NAMALWA (cell line): ENCODE measurements around the gene LSMEM2.
"Not testable (repeated sequence)": the region's sequence is repeated elsewhere in the genome, so short reads cannot be mapped to it uniquely, and the experiment has no call there.

ENCODE experiments used
- DNase-seq: peaks from one replicate; pipeline ENCODE4 v3.0.0-alpha.2; 2015; ENCODE audit warnings: low spot score

The LSMEM2 gene

GRCh38 chr3:50278123-50278879 lies 586 bp upstream of the LSMEM2 start:
- DNase-seq, result no peak

GRCh38 chr3:50279255-50280016 lies 549 bp downstream of the LSMEM2 start:
- no peak for DNase-seq

DNA sequence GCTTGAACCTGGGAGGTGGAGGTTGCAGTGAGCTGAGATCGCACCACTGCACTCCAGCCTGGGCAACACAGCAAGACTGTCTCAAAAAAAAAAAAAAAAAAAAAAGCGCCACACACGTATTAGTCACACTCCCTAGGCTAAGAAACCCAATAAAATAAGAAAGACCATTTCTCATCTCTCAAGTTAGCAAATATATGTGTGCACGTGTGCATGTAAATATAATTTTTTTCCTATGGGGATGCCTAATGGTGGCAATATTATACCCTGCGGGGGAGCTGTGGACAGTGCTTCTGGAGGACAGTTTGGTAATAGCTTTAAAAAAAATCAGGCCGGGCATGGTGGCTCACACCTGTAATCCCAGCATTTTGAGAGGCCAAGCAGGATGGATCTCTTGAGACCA lies 5.2 kb downstream of the LSMEM2 start:
- DNase-seq, result not testable (repeated sequence)

DNA sequence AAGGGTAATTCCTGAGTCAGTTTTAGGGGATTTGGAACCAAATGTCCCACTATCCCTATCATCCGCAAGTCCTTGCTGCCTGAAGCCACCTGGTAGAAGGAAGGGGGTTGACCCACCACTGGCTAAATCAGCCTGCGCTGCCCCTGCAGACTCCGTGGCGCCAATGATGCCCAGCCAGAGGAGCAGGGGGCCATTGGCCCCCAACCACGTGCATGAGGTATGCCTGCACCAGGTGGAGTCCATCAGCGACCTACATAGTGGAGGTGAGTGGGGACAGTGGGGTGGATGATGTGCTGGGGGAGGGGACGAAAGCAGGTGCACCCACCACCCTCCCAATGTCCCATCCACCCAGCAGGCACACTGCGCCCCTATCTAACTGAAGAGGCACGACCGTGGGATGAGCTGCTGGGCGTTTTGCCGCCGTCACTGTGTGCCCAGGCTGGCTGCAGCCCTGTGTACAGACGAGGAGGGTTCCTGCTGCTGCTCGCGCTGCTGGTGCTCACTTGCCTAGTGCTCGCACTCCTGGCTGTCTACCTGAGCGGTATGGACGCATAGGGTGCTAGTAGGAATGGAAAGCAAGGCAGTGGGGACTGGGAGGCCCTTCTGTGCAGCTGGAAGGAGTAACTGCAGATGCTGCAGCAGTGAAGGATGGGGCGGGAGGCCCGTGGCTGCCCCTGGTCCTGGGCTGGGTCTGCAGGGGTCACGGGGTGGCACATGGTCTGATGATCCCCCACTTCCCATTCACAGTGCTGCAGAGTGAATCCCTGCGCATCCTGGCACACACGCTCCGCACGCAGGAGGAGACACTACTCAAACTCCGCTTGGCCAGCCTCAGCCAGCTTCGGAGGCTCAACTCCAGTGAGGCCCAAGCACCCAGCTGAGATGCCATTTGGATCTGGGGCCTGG lies 7.7 kb downstream of the LSMEM2 start:
- DNase-seq, result no peak

- DNase-seq, result no peak
Measured at GRCh38 chr3:50287262-50287661, 8.4 kb downstream of the LSMEM2 start.

- no peak for DNase-seq
Measured at GRCh38 chr3:50288387-50289007, 9.6 kb downstream of the LSMEM2 start.

DNA sequence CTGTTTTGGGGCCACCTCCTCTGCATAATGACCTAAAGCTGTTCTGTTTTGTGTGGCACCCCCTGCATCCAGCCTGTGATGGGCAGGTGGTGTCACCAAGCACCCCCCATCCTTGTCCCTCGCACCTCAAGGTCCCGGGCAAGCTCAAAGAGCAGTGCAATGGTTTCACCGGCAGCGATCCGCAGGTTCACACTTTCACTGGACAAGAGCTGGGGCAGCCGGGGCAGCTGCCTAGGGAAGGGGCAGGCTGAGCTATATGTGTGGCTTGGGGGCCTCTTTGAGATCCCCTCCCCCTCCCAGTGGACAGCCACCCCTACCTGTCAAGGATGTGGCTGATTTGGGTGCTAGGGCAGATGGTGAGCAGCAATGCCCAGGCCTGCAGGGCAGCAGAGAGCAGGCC lies 10.2 kb downstream of the LSMEM2 start:
- DNase-seq, result no peak

GRCh38 chr3:50290161-50290641 lies 11.3 kb downstream of the LSMEM2 start:
- DNase-seq, result no peak

- DNase-seq, result peak; percentile 92
Measured at GRCh38 chr3:50292159-50293078, 13.5 kb downstream of the LSMEM2 start, which contains the start of gene IFRD2. Gene IFRD2, minus strand, starts transcription at chr3:50292429. Its CDS starts 155 bp downstream, at chr3:50292274.

GRCh38 chr3:50293079-50293801 lies 14.4 kb downstream of the LSMEM2 start:
- no peak for DNase-seq

DNA sequence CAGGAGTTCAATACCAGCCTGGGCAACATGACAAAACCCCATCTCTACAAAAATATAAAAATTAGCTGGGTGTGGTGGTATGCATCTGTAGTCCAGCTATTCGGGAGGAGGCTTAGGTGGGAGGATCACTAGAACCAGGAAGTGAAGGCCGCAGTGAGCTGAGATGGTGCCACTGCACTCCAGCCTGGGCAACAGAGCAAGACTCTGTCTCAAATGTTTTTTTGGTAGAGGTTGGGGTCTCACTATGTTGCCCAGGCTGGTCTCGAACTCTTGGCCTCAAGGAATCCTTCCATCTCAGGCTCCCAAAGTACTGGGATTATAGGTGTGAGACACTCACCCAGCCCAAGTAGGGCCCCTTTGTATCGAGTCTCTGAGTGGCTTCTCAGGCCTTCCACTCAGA lies 15.2 kb downstream of the LSMEM2 start:
- DNase-seq, result no peak

DNA sequence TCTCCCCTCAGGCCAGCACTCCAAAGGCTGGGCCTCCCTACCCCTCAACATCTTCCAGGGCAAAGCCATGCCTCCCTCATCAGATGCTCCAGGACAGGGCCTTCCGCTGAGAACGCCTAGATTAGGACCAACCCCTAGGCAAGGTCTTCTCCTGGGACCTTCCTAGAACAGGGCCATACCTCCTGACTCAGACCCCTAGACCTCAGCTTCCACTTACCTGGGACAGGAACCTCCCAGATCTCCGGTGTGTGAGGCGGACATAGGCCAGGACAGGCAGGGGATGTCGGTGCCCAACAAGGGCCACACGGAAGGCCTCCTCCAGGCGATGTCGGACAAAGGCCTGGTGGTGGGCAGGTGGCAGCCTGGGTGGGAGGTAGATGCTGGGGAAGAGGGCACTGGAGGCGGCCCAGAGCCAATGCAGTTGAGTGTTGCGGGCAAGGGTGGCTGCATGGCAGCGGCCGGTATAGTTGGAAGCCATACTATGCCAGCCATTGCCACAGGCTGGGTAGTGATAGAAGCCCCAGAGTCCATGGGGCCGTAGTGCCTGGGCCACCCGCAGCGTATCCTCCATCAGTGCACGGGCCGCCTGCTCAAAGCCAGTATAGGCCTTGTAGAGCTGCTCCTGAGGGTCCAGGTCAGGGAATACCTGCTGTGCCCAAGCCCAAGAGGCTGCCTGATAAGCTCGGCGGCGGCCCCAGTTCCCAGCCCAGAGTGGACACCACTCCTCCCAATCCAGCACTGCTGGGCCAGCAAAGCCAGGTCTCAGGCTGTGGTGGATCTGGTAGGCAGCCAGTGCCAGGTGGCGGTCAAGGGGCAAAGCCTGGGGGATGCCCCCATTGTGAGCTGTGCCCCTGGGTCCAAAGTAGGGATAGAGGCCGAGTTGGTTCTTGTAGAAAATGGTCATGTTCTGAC lies 15.9 kb downstream of the LSMEM2 start:
- DNase-seq, result no peak

DNA sequence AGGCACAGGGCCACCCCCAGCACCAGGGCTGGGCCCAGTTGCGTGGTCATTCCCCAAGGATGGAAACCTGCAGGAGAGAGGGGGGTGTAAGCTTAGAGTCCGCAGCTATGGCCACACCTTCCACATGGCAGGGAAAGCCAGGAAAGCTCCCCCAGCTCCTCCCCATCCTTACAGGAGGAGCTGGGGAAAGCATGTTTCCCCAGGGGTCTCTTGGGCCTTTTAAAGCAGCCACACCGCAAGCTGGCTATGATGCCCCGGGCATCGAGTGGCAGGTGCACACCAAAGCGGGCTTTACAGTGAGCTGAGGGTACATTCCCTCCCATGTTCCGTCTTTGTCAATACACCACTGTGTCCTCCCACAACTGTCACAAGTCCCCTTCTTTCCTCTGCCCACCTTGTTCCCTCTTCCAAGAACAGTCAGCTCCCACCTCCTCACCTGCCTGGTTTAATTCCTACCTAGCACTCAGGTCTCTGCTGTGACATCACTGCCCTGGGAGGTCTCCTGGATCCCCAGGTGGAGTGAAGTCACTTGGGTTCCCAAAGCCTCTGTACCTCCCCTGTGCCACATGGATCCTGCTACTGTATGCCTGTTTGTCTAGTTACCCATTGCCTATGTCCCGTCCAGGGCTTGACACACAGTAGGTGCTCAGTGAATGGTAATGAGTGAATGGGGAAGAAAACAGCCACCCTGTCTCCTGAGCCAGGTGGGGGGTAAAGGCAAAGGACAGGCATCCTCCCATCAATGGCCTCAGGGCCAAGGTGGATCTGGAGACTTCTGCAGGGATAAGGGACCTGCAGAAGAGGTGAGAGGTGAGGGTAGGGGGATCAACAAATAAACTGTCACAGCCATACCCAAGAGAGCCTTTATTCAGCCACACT lies 16.9 kb downstream of the LSMEM2 start:
- no peak for DNase-seq

DNA sequence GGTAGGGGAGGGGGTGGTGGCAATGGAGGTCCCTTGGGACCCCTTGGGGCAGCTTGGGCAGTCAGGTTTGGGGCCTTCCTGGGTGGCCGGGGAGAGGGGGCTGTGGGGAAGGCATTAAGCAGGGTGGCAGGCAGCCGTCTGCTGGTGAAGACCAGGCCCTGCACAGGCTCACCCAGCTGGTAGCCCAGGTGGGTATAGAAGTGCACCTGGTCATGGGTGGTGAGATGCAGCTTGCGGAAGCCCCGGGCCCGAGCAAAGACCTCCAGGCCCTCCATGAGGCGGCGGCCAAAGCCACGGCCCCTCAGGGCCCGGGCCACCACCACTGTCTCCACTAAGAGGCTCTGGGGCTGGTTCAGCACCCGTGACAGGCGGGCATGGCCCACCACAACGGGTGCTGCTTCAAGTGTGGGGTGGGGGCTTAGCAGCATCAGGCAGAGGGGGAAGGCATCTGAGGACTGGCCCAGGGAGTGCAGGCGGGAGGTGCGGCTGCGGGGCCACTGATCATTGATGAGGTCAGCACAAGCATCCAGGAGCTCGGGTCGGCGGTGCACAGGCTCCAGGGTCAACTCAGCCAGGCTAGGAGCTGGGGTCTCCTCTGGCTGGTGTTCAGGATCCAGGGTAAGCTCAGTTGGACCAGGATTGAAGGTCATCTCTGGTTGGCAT lies 18.0 kb downstream of the LSMEM2 start:
- no peak for DNase-seq

DNA sequence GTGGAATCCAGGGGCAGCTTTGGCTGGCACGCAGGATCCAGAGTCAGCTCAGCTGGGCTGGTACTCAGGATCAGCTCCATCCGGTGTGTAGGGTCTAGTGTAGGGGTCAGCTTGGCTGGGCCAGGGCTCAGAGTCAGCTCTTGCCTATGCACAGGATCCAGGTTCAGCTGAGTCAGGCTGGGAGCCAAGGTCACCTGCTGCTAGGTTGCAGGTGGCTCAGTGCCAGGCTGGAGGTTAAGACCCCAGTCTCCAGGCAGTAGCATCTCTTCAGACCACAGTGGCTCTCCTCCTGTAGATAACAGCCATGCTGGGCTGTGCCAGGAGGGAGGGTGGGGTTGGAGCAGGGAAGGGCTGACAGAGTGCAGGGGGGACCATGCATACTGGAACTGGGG lies 18.5 kb downstream of the LSMEM2 start:
- no peak for DNase-seq

DNA sequence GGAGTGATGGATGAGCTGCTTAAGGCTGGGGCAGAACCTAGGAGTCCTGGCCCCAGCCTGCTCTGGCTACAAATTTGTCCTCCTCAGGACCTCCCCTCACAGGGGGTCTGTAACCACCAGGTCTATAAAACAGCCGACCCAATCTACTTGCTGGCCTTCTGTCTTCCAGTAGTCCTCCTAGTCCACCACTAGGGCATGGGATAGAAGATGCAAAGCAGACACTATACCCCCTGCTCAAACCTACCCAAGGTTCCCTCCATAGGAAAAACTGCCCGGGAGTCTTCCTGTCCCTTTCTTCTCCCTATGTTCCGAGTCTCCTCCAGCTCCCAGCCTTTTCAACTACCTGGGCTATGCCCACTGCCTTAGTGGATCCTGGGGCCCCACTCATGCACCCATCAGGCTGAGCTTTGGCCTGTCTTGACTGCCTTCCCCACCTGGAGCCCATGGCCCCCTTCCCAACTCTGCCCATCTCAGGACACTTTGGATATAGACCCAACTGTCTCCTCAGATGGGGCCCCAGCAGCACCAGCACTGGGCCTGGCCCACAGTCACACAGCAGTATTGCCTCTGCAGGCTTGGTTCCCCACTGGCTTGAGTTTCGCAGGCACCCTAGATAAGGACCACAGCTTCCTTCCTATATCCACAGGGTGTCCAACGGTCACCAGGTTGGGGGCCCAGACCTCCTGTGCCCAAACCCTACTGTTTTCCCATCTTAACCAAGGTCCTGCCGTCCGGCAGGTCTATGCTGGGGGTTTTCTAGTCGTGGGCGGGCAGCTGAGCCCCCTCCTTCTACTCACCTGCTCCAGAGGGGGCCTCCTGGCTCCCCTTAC lies 19.2 kb downstream of the LSMEM2 start:
- DNase-seq, result no peak
